Bronchial epithelial cell (primary cell): ENCODE measurements around the gene MCM5. TPM values are rescaled to one million over a fixed set of nuclear protein-coding genes. Genes with fewer than 3 reads are reported as not detected.

ENCODE experiments used
- DNase-seq: peaks from one replicate; pipeline ENCODE4 v3.0.0-alpha.2; 2010; ENCODE audit warnings: low read depth
- FAIRE-seq: peaks from 2 replicates; lab custom pipeline; 2011; peaks lifted over from hg19 to GRCh38; lab: Jason Lieb, UNC
- H3K27me3 ChIP-seq: 2 replicates; pipeline ENCODE4 v1.5.1; 2011; ENCODE audit warnings: low read length; ENCODE audit not compliant: control insufficient read depth, insufficient read depth
- H3K36me3 ChIP-seq: 2 replicates; pipeline ENCODE4 v1.5.1; 2011; ENCODE audit warnings: low read length; ENCODE audit not compliant: control insufficient read depth, insufficient read depth
- H3K4me3 ChIP-seq: 2 replicates; pipeline ENCODE4 v1.5.1; 2011; ENCODE audit warnings: mild to moderate bottlenecking, low read depth, low read length, control low read depth
- CTCF ChIP-seq: IDR thresholded peaks from 2 replicates; pipeline ENCODE4 v1.5.1; 2011; ENCODE audit warnings: mild to moderate bottlenecking, moderate library complexity, low read length, control low read depth, inconsistent platforms; ENCODE audit not compliant: insufficient read depth, severe bottlenecking
- total RNA-seq: library from RNA; depleted of rRNA; stranded (reverse); fragments of >200 nt; gene quantifications from 2 replicates; pipeline ENCODE4 v1.2.1, GENCODE V29; 2014

The MCM5 gene
- total RNA-seq, 1 donor from 2014 or later, result 6.6 TPM

DNA sequence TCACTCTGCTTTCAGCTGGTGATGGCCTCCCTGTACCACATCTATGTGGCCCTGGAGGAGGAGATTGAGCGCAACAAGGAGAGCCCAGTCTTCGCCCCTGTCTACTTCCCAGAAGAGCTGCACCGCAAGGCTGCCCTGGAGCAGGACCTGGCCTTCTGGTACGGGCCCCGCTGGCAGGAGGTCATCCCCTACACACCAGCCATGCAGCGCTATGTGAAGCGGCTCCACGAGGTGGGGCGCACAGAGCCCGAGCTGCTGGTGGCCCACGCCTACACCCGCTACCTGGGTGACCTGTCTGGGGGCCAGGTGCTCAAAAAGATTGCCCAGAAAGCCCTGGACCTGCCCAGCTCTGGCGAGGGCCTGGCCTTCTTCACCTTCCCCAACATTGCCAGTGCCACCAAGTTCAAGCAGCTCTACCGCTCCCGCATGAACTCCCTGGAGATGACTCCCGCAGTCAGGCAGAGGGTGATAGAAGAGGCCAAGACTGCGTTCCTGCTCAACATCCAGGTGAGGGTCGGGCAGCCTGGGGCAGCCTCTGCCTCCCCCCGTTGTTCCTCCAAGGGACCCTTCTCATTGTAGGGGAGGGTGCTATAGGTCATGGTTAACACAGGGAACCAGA, 13.2 kb upstream of the MCM5 start:
- Histone ChIP-seq H3K27me3 (no peaks in the 10 kb centered on the region), H3K36me3 (peaks cover 2% of the 10 kb centered on the region), H3K4me3 (no peak overlapping the region)
- DNase-seq, result no peak
- TF ChIP-seq CTCF, result no peak
- no peak for FAIRE-seq

DNA sequence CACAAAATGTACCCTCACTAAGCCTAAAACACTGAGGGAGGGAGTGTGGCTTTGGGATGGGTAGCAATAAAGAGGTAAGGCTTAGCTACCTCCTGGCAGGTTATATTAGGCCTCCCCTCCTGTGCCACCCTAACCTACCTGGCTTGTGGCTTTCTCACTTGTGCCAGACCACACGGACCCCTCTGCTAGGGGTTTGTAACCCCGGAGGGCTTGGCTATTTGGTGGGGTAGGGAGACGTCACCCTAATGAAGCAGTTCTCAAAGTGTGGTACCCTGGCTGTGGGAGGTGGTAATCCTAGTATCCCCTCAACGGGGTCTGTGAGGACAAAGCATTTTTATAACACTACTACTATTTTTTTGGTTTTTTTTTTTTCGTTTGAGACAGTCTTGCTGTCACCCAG, 9.0 kb upstream of the MCM5 start:
- Histone ChIP-seq H3K27me3 (no peaks in the 10 kb centered on the region), H3K4me3 (no peak overlapping the region), H3K36me3 (peaks cover 2% of the 10 kb centered on the region)
- TF ChIP-seq CTCF, result no peak
- FAIRE-seq, result no peak
- DNase-seq, result no peak

DNA sequence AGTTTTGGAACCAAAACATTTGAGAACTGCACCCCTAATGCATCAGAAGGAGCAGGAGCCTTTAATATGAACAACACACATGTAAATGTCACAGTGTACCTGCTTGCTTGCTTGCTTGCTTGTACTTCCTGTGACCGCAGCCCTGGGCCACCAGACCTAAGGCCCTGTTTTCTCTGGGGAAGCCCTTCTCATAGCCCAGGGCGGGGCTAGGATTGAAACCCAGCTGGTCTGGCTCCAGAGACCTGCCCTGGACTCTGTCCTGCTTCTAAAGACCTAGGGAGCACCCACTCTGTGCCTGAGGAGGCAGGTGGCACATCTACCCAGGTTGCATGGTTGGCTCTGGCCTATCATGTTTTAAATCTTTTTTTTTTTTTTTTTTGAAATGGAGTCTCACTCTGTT, 7.6 kb upstream of the MCM5 start:
- no peak for TF ChIP-seq CTCF
- Histone ChIP-seq H3K27me3 (no peaks in the 10 kb centered on the region), H3K4me3 (no peak overlapping the region), H3K36me3 (no peaks in the 10 kb centered on the region)
- no peak for FAIRE-seq
- no peak for DNase-seq

GRCh38 chr22:35393116-35394010, 6.6 kb upstream of the MCM5 start:
- DNase-seq (no peak), FAIRE-seq (no peak)
- no peak for TF ChIP-seq CTCF
- Histone ChIP-seq H3K36me3 (no peaks in the 10 kb centered on the region), H3K4me3 (no peak overlapping the region), H3K27me3 (no peaks in the 10 kb centered on the region)

DNA sequence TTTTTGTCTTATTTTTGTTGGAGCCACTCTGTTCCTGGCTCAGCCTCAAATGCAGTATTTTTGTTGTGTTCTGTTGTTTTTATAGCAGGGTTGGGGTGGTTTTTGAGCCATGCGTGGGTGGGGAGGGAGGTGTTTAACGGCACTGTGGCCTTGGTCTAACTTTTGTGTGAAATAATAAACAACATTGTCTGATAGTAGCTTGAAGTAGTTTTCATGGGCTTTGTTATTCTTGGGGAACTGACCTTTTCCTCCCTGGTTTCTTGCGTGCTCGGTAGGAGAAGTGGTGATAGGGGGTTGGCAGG, 6.0 kb upstream of the MCM5 start:
- H3K4me3 ChIP-seq, result no peak overlapping the region
- FAIRE-seq (no peak), DNase-seq (no peak)
- H3K36me3 ChIP-seq, result no peaks in the 10 kb centered on the region
- H3K27me3 ChIP-seq, result no peaks in the 10 kb centered on the region
- no peak for TF ChIP-seq CTCF
